HUDEP-2 (cell line): ENCODE measurements around the gene UBE2N.
A peak's percentile ranks its signal among the peaks of the same experiment; 100 is the strongest.
"Not testable (repeated sequence)": the region's sequence is repeated elsewhere in the genome, so short reads cannot be mapped to it uniquely, and the experiment has no call there.

ENCODE experiments used
- DNase-seq, 76 experiments: peaks; one replicate each; lab custom pipeline; 2025; ENCODE audit not compliant: unreplicated experiment in 76 of 76; lab: John Stamatoyannopoulos, UW

UBE2N gene

GRCh38 chr12:93447555-93448290 is 6.0 kb upstream of the UBE2N start:
- no peak for DNase-seq

GRCh38 chr12:93443576-93443975 is 1.8 kb upstream of the UBE2N start:
- no peak for DNase-seq

GRCh38 chr12:93442411-93443340 is 929 bp upstream of the UBE2N start:
- DNase-seq: peak in 2 of 76 experiments; percentile 30 to 42

GRCh38 chr12:93441081-93441616 is 598 bp downstream of the UBE2N start:
- peak in 8 of 76 experiments; percentile 3 to 35 (median 9) for DNase-seq

GRCh38 chr12:93440043-93440835 is 1.5 kb downstream of the UBE2N start:
- DNase-seq: no peak

- no peak for DNase-seq
Measured at GRCh38 chr12:93438266-93439050, 3.3 kb downstream of the UBE2N start.

- no peak for DNase-seq
Measured at GRCh38 chr12:93434256-93434865, 7.4 kb downstream of the UBE2N start.

GRCh38 chr12:93432031-93432430 is 9.7 kb downstream of the UBE2N start:
- not testable (repeated sequence) for DNase-seq

- no peak for DNase-seq
Measured at GRCh38 chr12:93430280-93430679, 11.5 kb downstream of the UBE2N start.

- DNase-seq: no peak
Measured at GRCh38 chr12:93429852-93430251, 11.9 kb downstream of the UBE2N start.

- DNase-seq: no peak
Measured at GRCh38 chr12:93429448-93429847, 12.3 kb downstream of the UBE2N start.

GRCh38 chr12:93427779-93428564 is 13.8 kb downstream of the UBE2N start:
- peak in 40 of 76 experiments; percentile 8 to 55 (median 29) for DNase-seq

GRCh38 chr12:93426412-93426805 is 15.3 kb downstream of the UBE2N start:
- no peak for DNase-seq

- DNase-seq: no peak
Measured at GRCh38 chr12:93425736-93426411, 15.9 kb downstream of the UBE2N start.

GRCh38 chr12:93422050-93422449 is 19.7 kb downstream of the UBE2N start:
- DNase-seq: no peak

- DNase-seq: peak in 10 of 76 experiments; percentile 11 to 47 (median 20)
Measured at GRCh38 chr12:93419388-93420034, 22.2 kb downstream of the UBE2N start.

- no peak for DNase-seq
Measured at GRCh38 chr12:93417967-93418480, 23.7 kb downstream of the UBE2N start.
